BJ (cell line): Measurements from ENCODE around the gene INTS7. TPM values are rescaled to one million over a fixed set of nuclear protein-coding genes. Genes with fewer than 3 reads are reported as not detected.
A peak's percentile ranks its signal among the peaks of the same experiment; 100 is the strongest.

Experiments used
- CTCF ChIA-PET: fragments of 350-600 bp; formaldehyde crosslinking; extraction: SDS; loops from one replicate; lab custom pipeline; 2021; ENCODE audit warnings: antibody characterized with exemption, inconsistent platforms; lab: Yijun Ruan, JAX
- POLR2A ChIA-PET: fragments of 300-600 bp; sonication (Branson Sonifier 250); formaldehyde crosslinking; extraction: SDS; loops from one replicate; lab custom pipeline; 2021; ENCODE audit warnings: antibody characterized with exemption; lab: Charles Lee
- DNase-seq: peaks from one replicate; pipeline ENCODE4 v3.0.0-alpha.2; 2011; ENCODE audit warnings: low read depth
- H3K27me3 ChIP-seq: 2 replicates; pipeline ENCODE4 v1.6.0; 2011; ENCODE audit warnings: low read length; ENCODE audit not compliant: control insufficient read depth, insufficient read depth
- H3K36me3 ChIP-seq: 2 replicates; pipeline ENCODE4 v1.5.1; 2011; ENCODE audit warnings: low read length; ENCODE audit not compliant: control insufficient read depth, insufficient read depth
- H3K4me3 ChIP-seq: 2 replicates; pipeline ENCODE4 v1.5.1; 2011; ENCODE audit warnings: low read depth, mild to moderate bottlenecking, control low read depth, low read length
- polyA minus RNA-seq: library from RNA; depleted of rRNA, polyadenylated mRNA; stranded (reverse); fragments of >200 nt; gene quantifications from 2 replicates; pipeline ENCODE4 v1.2.3, GENCODE V29; 2011; rRNA and poly(A)+ RNA removed
- polyA plus RNA-seq: library from polyadenylated mRNA; depleted of rRNA; stranded (reverse); fragments of >200 nt; gene quantifications from 2 replicates; pipeline ENCODE4 v1.2.3, GENCODE V29; 2011; rRNA removed
- TF ChIP-seq, protein P1 (sequence below): IDR thresholded peaks from 2 replicates; pipeline ENCODE4 v1.5.1; 2011; ENCODE audit warnings: low read depth, mild to moderate bottlenecking, control low read depth, inconsistent platforms, low read length, moderate library complexity; ENCODE audit not compliant: insufficient read depth

INTS7 gene, protein sequence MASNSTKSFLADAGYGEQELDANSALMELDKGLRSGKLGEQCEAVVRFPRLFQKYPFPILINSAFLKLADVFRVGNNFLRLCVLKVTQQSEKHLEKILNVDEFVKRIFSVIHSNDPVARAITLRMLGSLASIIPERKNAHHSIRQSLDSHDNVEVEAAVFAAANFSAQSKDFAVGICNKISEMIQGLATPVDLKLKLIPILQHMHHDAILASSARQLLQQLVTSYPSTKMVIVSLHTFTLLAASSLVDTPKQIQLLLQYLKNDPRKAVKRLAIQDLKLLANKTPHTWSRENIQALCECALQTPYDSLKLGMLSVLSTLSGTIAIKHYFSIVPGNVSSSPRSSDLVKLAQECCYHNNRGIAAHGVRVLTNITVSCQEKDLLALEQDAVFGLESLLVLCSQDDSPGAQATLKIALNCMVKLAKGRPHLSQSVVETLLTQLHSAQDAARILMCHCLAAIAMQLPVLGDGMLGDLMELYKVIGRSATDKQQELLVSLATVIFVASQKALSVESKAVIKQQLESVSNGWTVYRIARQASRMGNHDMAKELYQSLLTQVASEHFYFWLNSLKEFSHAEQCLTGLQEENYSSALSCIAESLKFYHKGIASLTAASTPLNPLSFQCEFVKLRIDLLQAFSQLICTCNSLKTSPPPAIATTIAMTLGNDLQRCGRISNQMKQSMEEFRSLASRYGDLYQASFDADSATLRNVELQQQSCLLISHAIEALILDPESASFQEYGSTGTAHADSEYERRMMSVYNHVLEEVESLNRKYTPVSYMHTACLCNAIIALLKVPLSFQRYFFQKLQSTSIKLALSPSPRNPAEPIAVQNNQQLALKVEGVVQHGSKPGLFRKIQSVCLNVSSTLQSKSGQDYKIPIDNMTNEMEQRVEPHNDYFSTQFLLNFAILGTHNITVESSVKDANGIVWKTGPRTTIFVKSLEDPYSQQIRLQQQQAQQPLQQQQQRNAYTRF
- 11.6 and 18.4 TPM in 2 replicates for polyA plus RNA-seq
- 24.6 and 25.6 TPM in 2 replicates for polyA minus RNA-seq

- ChIA-PET CTCF (interaction anchor here (0.6 to 9.1 kb wide), 44 partner anchors 10 to 456 kb away, joined by 3 to 92 read pairs (median 4); partner anchors contain the start of genes NEK2 and SLC30A1), POLR2A (interaction anchor here (0.6 kb wide), 3 partner anchors 20 to 573 kb away, joined by 3 to 4 read pairs (median 3); no protein-coding TSS in a partner anchor)
- Histone ChIP-seq H3K4me3 (peak within 1 kb of the TSS; percentile 65), H3K27me3 (no peaks in the 10 kb centered on the region), H3K36me3 (no peaks in the 10 kb centered on the region)
- DNase-seq, result peak; percentile 96
- TF ChIP-seq, protein P1, sequence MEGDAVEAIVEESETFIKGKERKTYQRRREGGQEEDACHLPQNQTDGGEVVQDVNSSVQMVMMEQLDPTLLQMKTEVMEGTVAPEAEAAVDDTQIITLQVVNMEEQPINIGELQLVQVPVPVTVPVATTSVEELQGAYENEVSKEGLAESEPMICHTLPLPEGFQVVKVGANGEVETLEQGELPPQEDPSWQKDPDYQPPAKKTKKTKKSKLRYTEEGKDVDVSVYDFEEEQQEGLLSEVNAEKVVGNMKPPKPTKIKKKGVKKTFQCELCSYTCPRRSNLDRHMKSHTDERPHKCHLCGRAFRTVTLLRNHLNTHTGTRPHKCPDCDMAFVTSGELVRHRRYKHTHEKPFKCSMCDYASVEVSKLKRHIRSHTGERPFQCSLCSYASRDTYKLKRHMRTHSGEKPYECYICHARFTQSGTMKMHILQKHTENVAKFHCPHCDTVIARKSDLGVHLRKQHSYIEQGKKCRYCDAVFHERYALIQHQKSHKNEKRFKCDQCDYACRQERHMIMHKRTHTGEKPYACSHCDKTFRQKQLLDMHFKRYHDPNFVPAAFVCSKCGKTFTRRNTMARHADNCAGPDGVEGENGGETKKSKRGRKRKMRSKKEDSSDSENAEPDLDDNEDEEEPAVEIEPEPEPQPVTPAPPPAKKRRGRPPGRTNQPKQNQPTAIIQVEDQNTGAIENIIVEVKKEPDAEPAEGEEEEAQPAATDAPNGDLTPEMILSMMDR, result peak; percentile 97
Measured at GRCh38 chr1:212035123-212035834, at the start of gene INTS7, which contains the start of gene DTL. Gene INTS7, minus strand, starts transcription at chr1:212035557. Its CDS starts 120 bp downstream, at chr1:212035437. Gene DTL, plus strand, starts transcription at chr1:212035748. Its CDS starts 143 bp downstream, at chr1:212035891.

DNA sequence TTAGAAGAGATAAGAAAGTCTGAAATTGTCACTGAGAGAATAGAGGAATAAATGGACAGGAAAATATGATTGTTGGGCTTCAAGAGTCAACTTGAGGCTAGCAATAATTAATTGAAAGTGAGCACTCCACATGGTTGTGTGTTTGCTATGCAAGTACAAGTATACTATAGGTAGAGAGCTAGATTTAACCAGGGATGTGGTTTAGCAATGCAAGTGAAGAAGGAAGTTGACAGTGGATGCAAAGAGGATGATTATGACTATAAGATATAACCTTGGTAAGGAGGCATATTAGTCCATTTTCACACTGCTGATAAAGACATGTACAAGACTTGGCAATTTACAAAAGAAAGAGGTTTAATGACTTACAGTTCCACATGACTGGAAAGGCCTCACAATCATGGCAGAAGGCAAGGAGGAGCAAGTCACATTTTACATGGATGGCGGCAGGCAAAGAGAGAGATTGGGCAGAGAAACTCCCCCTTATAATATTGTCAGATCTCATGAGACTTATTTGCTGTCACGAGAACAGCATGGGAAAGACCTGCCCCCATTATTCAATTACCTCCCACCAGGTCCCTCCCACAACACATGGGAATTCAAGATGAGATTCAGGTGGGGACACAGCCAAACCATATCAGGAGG, 47.5 kb upstream of the INTS7 start:
- TF ChIP-seq, protein P1, result no peak
- H3K27me3 ChIP-seq, result no peaks in the 10 kb centered on the region
- ChIA-PET POLR2A (no interaction called here), CTCF (interaction anchor here (1.5 kb wide), 1 partner anchor 88 kb away, joined by 3 read pairs; no protein-coding TSS in a partner anchor)
- no peak for DNase-seq
- H3K36me3 ChIP-seq, result no peaks in the 10 kb centered on the region
- H3K4me3 ChIP-seq, result no peak overlapping the region

- POLR2A ChIA-PET, result no interaction called here
- TF ChIP-seq, protein P1, result no peak
- no peak for DNase-seq
- H3K4me3 ChIP-seq, result no peak overlapping the region
- no peaks in the 10 kb centered on the region for H3K36me3 ChIP-seq
- no peaks in the 10 kb centered on the region for H3K27me3 ChIP-seq
- CTCF ChIA-PET, result interaction anchor here (1.4 kb wide), 1 partner anchor 8 kb away, joined by 4 read pairs; no protein-coding TSS in a partner anchor
Measured at GRCh38 chr1:212078826-212079225, 43.5 kb upstream of the INTS7 start.

DNA sequence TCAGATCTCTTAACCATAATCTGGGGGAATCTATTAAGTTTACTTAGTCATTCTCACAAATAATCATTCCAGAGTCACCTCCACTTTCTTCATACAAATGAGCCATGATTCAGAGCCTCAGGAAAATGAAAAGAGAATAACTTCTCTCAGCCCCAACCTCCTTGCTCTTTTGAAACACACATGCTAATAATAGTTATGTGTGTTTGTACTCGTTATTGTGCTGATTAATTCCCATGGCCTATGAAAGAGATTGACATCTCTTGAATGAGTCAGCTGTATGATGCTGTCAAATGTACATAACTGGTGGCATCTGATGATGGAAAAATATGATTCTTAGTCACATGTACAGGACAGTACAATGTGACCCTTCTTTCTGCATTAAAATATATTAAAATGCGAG, 41.7 kb upstream of the INTS7 start:
- no peaks in the 10 kb centered on the region for H3K27me3 ChIP-seq
- H3K36me3 ChIP-seq, result no peaks in the 10 kb centered on the region
- ChIA-PET POLR2A (no interaction called here), CTCF (interaction anchor here (0.9 to 3.1 kb wide), 4 partner anchors 214 to 379 kb away, joined by 3 to 11 read pairs (median 6); no protein-coding TSS in a partner anchor)
- H3K4me3 ChIP-seq, result no peak overlapping the region
- DNase-seq, result no peak
- TF ChIP-seq, protein P1, result no peak
